Activated T-cell treated with anti-CD3 and anti-CD28 coated beads, Interleukin-2, amount 50 U/mL, for 24 hours (primary cell): Measurements from ENCODE around the gene CFAP54.

Source experiments
- DNase-seq: peaks from one replicate; pipeline ENCODE4 v3.0.0-alpha.2; 2020
- H3K27ac Mint-ChIP-seq: 2 replicates; pipeline ENCODE4 v1.8.0; 2020; ENCODE audit warnings: mild to moderate bottlenecking, mixed read lengths
- H3K27me3 Mint-ChIP-seq: 2 replicates; pipeline ENCODE4 v1.8.0; 2020; ENCODE audit warnings: mixed read lengths
- H3K36me3 Mint-ChIP-seq: 2 replicates; pipeline ENCODE4 v1.8.0; 2020; ENCODE audit warnings: low read depth, mixed read lengths
- H3K4me1 Mint-ChIP-seq: 2 replicates; pipeline ENCODE4 v1.8.0; 2020; ENCODE audit warnings: low read depth, mixed read lengths
- H3K4me3 Mint-ChIP-seq: 2 replicates; pipeline ENCODE4 v1.8.0; 2020; ENCODE audit warnings: mild to moderate bottlenecking, moderate library complexity, mixed read lengths
- H3K9me3 Mint-ChIP-seq: 2 replicates; pipeline ENCODE4 v1.8.0; 2020; ENCODE audit warnings: mixed read lengths

Gene CFAP54

DNA sequence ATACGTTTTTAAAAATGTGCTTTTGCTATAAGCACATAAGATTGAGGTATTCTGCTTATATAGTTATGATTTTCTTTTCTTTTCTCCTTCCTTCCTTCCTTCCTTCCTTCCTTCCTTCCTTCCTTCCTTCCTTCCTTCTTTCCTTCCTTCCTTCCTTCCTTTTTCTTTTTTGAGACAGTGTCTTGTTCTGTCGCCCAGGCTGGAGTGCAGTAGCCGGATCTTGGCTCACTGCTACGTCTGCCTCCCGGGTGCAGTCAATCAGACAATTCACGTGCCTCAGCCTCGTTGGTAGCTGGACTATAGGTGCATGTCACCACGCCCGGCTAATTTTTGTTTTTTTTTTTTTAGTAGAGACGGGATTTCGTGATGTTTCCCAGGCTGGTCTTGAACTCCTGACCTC lies 5.8 kb downstream of the CFAP54 start:
- peaks cover 3% of the 10 kb centered on the region for H3K9me3 Mint-ChIP-seq
- H3K4me3 Mint-ChIP-seq: no peak overlapping the region
- H3K4me1 Mint-ChIP-seq: peaks cover 19% of the 10 kb centered on the region
- no peaks in the 10 kb centered on the region for H3K27me3 Mint-ChIP-seq
- H3K27ac Mint-ChIP-seq: no peak overlapping the region
- DNase-seq: no peak
- H3K36me3 Mint-ChIP-seq: no peaks in the 10 kb centered on the region

- H3K4me1 Mint-ChIP-seq: peaks cover 26% of the 10 kb centered on the region
- no peak for DNase-seq
Measured at GRCh38 chr12:96495841-96496545, 6.6 kb downstream of the CFAP54 start.

GRCh38 chr12:96496944-96497343 lies 7.6 kb downstream of the CFAP54 start:
- Mint-ChIP-seq H3K27me3 (no peaks in the 10 kb centered on the region), H3K36me3 (no peaks in the 10 kb centered on the region), H3K9me3 (peaks cover 3% of the 10 kb centered on the region), H3K4me1 (peaks cover 36% of the 10 kb centered on the region), H3K27ac (no peak overlapping the region), H3K4me3 (no peak overlapping the region)
- no peak for DNase-seq

More at GRCh38 chr12:96495841-96496545, 6.6 kb downstream of the CFAP54 start:
- no peak overlapping the region for H3K27ac Mint-ChIP-seq
- no peaks in the 10 kb centered on the region for H3K27me3 Mint-ChIP-seq
- peaks cover 3% of the 10 kb centered on the region for H3K9me3 Mint-ChIP-seq
- H3K4me3 Mint-ChIP-seq: no peak overlapping the region
- no peaks in the 10 kb centered on the region for H3K36me3 Mint-ChIP-seq

- peaks cover 44% of the 10 kb centered on the region for H3K4me1 Mint-ChIP-seq
- DNase-seq: no peak
- H3K4me3 Mint-ChIP-seq: no peak overlapping the region
- peaks cover 3% of the 10 kb centered on the region for H3K9me3 Mint-ChIP-seq
- no peak overlapping the region for H3K27ac Mint-ChIP-seq
- no peaks in the 10 kb centered on the region for H3K27me3 Mint-ChIP-seq
- no peaks in the 10 kb centered on the region for H3K36me3 Mint-ChIP-seq
Measured at GRCh38 chr12:96497855-96498254, 8.5 kb downstream of the CFAP54 start.

GRCh38 chr12:96500693-96501092 lies 11.3 kb downstream of the CFAP54 start:
- H3K27ac Mint-ChIP-seq: peak overlapping the region; percentile 92
- H3K9me3 Mint-ChIP-seq: peaks cover 3% of the 10 kb centered on the region
- no peaks in the 10 kb centered on the region for H3K36me3 Mint-ChIP-seq
- H3K4me3 Mint-ChIP-seq: peak overlapping the region; percentile 12
- DNase-seq: no peak
- peaks cover 49% of the 10 kb centered on the region for H3K4me1 Mint-ChIP-seq
- H3K27me3 Mint-ChIP-seq: no peaks in the 10 kb centered on the region

DNA sequence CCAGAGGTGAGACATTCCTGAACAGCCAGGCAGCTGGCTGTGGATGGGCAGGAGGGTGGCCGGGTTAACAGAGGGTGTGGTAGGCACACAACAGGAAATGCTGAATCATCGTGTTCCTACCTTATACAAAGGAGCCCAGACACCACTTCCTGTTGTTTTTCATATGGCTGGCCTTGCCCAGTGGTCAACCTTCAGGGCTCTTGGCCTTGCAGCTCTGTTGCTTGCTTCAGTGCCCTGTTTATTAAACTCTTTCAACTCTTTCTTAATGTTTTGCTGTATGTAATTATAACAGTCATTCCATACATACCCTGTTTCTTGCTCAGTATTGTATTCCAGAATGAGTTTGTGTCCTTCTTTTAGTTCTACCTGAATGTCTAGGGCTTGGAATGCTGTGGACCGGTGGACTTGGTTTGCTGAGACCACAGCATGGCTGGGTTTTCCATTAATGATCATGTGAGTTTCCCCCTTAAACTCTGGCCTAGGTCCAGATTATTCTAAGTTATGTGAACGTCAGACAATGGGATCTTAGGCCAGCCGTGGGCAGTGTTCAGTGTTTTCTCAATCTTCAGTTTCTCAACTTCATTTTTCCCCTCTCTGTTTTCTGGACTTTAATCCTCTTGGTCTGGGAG lies 11.9 kb downstream of the CFAP54 start:
- peaks cover 46% of the 10 kb centered on the region for H3K4me1 Mint-ChIP-seq
- peaks cover 3% of the 10 kb centered on the region for H3K9me3 Mint-ChIP-seq
- H3K4me3 Mint-ChIP-seq: peak overlapping the region; percentile 12
- peak overlapping the region; percentile 92 for H3K27ac Mint-ChIP-seq
- DNase-seq: peak; percentile 42
- no peaks in the 10 kb centered on the region for H3K36me3 Mint-ChIP-seq
- no peaks in the 10 kb centered on the region for H3K27me3 Mint-ChIP-seq

DNA sequence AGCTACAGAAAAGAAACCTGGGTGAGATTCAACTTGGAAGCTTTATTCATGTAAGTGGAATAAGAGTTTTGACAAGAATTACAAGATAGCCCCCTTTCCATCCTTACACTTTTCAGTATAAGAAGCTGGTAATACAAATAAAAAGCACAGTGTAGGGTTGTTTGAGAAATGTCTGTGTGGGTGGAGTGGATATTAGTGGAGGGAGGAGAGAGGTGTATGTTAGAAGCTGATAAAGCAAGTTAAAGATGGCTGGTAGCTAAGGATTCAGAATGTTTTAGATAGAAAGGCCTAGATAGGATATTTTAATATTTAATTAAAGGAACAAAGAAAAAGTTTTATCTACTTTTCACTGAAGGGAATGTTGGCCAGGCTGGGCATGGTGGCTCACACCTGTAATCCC lies 12.5 kb downstream of the CFAP54 start:
- peak overlapping the region; percentile 92 for H3K27ac Mint-ChIP-seq
- peaks cover 3% of the 10 kb centered on the region for H3K9me3 Mint-ChIP-seq
- peaks cover 43% of the 10 kb centered on the region for H3K4me1 Mint-ChIP-seq
- no peaks in the 10 kb centered on the region for H3K27me3 Mint-ChIP-seq
- H3K36me3 Mint-ChIP-seq: no peaks in the 10 kb centered on the region
- no peak overlapping the region for H3K4me3 Mint-ChIP-seq
- DNase-seq: no peak

GRCh38 chr12:96502477-96502876 lies 13.1 kb downstream of the CFAP54 start:
- Mint-ChIP-seq H3K27ac (peak overlapping the region; percentile 88), H3K27me3 (no peaks in the 10 kb centered on the region), H3K9me3 (peaks cover 3% of the 10 kb centered on the region), H3K36me3 (no peaks in the 10 kb centered on the region), H3K4me1 (peaks cover 39% of the 10 kb centered on the region), H3K4me3 (peak overlapping the region; percentile 42)
- peak; percentile 45 for DNase-seq

GRCh38 chr12:96502949-96503532 lies 13.7 kb downstream of the CFAP54 start:
- no peak for DNase-seq
- no peaks in the 10 kb centered on the region for H3K9me3 Mint-ChIP-seq
- peak overlapping the region; percentile 88 for H3K27ac Mint-ChIP-seq
- no peaks in the 10 kb centered on the region for H3K27me3 Mint-ChIP-seq
- no peaks in the 10 kb centered on the region for H3K36me3 Mint-ChIP-seq
- H3K4me1 Mint-ChIP-seq: peaks cover 40% of the 10 kb centered on the region
- H3K4me3 Mint-ChIP-seq: no peak overlapping the region

DNA sequence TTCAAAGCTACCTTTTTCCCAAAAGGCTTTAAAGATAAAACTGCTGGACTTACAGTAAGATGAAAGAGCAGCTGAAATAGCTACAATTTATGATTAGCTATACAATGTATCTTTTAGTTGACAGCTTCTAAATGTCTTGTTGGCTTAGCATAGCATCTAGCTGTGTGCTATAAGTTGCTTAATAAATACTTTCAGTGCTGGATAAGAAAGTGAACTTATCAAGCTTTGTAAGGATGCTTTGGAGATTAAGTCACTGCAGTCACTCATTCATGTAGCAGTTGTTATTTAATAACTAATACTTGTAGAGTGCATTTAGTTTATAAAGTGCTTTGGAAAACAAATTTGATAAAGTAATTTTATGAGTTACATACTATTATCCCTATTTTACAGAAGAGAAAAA lies 14.6 kb downstream of the CFAP54 start:
- no peak overlapping the region for H3K4me3 Mint-ChIP-seq

DNA sequence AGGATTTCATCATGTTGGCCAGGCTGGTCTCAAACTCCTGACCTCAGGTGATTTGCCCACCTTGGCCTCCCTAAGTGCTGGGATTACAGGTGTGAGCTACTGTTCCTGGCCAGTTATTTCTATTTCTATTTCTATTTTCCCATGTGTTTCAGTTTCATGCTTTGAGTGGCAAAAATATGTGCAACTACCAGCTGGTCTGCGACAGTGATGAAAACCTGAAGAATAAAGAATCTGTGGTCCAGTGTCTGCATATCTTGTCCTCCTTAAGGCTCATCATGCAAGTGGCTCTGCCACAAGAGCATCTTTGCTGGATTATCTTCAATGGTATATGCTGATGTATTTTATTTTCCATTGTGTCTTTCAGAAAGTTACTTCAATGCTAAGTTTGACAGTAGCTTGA lies 17.4 kb downstream of the CFAP54 start:
- H3K27me3 Mint-ChIP-seq: no peaks in the 10 kb centered on the region
- no peaks in the 10 kb centered on the region for H3K36me3 Mint-ChIP-seq
- no peaks in the 10 kb centered on the region for H3K9me3 Mint-ChIP-seq
- no peak for DNase-seq
- no peak overlapping the region for H3K4me3 Mint-ChIP-seq
- peaks cover 21% of the 10 kb centered on the region for H3K4me1 Mint-ChIP-seq
- H3K27ac Mint-ChIP-seq: no peak overlapping the region

More for the DNA sequence above, 14.6 kb downstream of the CFAP54 start:
- Mint-ChIP-seq H3K27me3 (no peaks in the 10 kb centered on the region), H3K36me3 (no peaks in the 10 kb centered on the region), H3K9me3 (no peaks in the 10 kb centered on the region), H3K4me1 (peaks cover 40% of the 10 kb centered on the region), H3K27ac (no peak overlapping the region)
- DNase-seq: no peak

DNA sequence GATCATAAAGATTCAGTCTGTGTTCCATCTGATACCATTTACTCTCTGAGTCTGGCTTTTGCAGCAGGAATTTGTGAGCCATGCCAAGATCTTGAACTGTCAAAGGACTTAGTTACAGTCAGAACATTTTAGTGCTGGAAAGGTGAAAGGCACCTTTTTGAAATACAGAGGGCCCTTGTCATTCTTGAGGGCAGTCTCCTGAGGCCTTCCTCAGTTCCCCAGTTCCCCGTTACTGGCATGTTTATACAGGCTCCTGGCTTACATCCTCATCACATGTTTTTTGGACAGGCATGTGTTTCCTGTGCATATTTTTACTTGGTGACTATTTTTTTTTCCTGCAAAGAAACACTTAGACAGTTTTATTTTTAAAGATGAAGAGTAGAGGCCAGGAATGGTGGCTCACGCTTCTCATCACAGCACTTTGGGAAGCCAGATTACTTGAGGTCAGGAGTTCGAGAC lies 21.0 kb downstream of the CFAP54 start:
- Mint-ChIP-seq H3K36me3 (no peaks in the 10 kb centered on the region), H3K4me1 (peaks cover 4% of the 10 kb centered on the region), H3K4me3 (no peak overlapping the region), H3K9me3 (no peaks in the 10 kb centered on the region), H3K27ac (no peak overlapping the region), H3K27me3 (no peaks in the 10 kb centered on the region)
- no peak for DNase-seq

GRCh38 chr12:96513166-96513565 lies 23.8 kb downstream of the CFAP54 start:
- Mint-ChIP-seq H3K9me3 (no peaks in the 10 kb centered on the region), H3K36me3 (no peaks in the 10 kb centered on the region), H3K4me3 (no peak overlapping the region), H3K27me3 (no peaks in the 10 kb centered on the region), H3K4me1 (peaks cover 17% of the 10 kb centered on the region), H3K27ac (no peak overlapping the region)
- no peak for DNase-seq

GRCh38 chr12:96513681-96514080 lies 24.3 kb downstream of the CFAP54 start:
- no peak for DNase-seq
- H3K4me3 Mint-ChIP-seq: no peak overlapping the region
- no peaks in the 10 kb centered on the region for H3K27me3 Mint-ChIP-seq
- no peaks in the 10 kb centered on the region for H3K36me3 Mint-ChIP-seq
- H3K4me1 Mint-ChIP-seq: peaks cover 17% of the 10 kb centered on the region
- H3K27ac Mint-ChIP-seq: no peak overlapping the region
- H3K9me3 Mint-ChIP-seq: no peaks in the 10 kb centered on the region

DNA sequence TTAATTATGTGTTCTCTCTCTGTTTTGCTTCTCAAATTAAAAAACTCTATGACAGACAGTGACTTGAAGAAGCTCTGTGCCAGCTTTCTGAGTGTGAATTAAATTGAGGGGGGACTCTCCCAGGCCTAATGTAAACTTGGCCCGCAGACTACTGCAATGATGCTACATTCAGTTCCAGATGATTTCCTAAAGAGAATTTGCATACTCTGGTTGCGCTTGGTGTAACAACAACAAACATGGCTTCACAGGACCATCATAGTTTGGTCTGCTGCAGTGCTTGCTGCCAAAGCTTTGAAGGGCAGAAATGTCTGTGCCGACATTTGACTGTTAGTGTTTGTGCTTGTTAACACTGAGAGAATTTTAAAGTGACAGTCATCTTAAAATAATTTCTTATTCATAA lies 25.0 kb downstream of the CFAP54 start:
- H3K4me3 Mint-ChIP-seq: no peak overlapping the region
- peaks cover 17% of the 10 kb centered on the region for H3K4me1 Mint-ChIP-seq
- H3K9me3 Mint-ChIP-seq: no peaks in the 10 kb centered on the region
- DNase-seq: no peak
- no peaks in the 10 kb centered on the region for H3K36me3 Mint-ChIP-seq
- H3K27ac Mint-ChIP-seq: no peak overlapping the region
- H3K27me3 Mint-ChIP-seq: no peaks in the 10 kb centered on the region
